Nephron (organoid): ENCODE results near the gene MECP2.

Experiments used
- H3K27ac Mint-ChIP-seq, 3 experiments: 2 replicates each; pipeline ENCODE4 v1.8.0; 2020; ENCODE audit warnings: mixed read lengths in 3 of 3, mild to moderate bottlenecking in 2 of 3, moderate library complexity in 1 of 3
- H3K27me3 Mint-ChIP-seq: 2 replicates; pipeline ENCODE4 v1.8.0; 2021; ENCODE audit warnings: low read depth, mild to moderate bottlenecking, moderate library complexity, mixed read lengths
- H3K36me3 Mint-ChIP-seq: 2 replicates; pipeline ENCODE4 v1.8.0; 2020; ENCODE audit warnings: low read depth, mixed read lengths
- H3K4me1 Mint-ChIP-seq: 2 replicates; pipeline ENCODE4 v1.8.0; 2020; ENCODE audit warnings: mixed read lengths
- H3K4me3 Mint-ChIP-seq, 3 experiments: 2 replicates each; pipeline ENCODE4 v1.8.0; 2020; ENCODE audit warnings: mild to moderate bottlenecking in 3 of 3, mixed read lengths in 3 of 3, moderate library complexity in 2 of 3
- H3K9me3 Mint-ChIP-seq: 2 replicates; pipeline ENCODE4 v1.8.0; 2020; ENCODE audit warnings: mixed read lengths
- TF ChIP-seq, protein P1 (sequence below), 3 experiments: fragments of 200-600 bp; sonication (generic); IDR thresholded peaks; one replicate each; pipeline ENCODE4 v1.5.0; 2021; ENCODE audit warnings: antibody characterized with exemption in 3 of 3; ENCODE audit not compliant: unreplicated experiment in 3 of 3

MECP2 gene

DNA sequence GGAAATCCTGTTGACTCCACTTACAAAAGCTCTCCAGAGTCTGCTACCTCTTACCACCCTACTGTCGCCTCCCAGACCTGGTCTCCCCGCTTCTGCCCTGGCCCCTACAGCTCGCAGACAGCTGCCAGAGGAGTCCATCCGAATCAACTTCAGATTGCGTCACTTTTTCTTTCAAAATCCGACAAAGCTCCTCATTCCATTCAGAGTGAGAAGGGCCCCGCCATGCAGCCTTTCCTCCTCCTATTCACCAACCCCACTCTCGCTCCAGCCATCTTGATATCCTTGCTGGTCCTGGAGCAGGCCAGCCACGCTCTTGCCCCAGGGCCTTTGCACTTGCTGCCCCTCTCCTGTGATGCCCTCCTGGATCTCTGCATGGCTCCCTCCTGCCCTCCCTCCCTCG, 41.3 kb upstream of the MECP2 start:
- H3K27ac Mint-ChIP-seq = no peak overlapping the region
- TF ChIP-seq, protein P1, sequence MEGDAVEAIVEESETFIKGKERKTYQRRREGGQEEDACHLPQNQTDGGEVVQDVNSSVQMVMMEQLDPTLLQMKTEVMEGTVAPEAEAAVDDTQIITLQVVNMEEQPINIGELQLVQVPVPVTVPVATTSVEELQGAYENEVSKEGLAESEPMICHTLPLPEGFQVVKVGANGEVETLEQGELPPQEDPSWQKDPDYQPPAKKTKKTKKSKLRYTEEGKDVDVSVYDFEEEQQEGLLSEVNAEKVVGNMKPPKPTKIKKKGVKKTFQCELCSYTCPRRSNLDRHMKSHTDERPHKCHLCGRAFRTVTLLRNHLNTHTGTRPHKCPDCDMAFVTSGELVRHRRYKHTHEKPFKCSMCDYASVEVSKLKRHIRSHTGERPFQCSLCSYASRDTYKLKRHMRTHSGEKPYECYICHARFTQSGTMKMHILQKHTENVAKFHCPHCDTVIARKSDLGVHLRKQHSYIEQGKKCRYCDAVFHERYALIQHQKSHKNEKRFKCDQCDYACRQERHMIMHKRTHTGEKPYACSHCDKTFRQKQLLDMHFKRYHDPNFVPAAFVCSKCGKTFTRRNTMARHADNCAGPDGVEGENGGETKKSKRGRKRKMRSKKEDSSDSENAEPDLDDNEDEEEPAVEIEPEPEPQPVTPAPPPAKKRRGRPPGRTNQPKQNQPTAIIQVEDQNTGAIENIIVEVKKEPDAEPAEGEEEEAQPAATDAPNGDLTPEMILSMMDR (IDR thresholded peaks at IDR 0.05; ENCODE audit: unreplicated experiment in 3 of 3) = no peak
- H3K9me3 Mint-ChIP-seq = peaks cover 22% of the 10 kb centered on the region
- H3K4me3 Mint-ChIP-seq = peak overlapping the region in 1 of 3 experiments; percentile 44
- H3K36me3 Mint-ChIP-seq = no peaks in the 10 kb centered on the region
- H3K27me3 Mint-ChIP-seq = peaks cover 14% of the 10 kb centered on the region
- H3K4me1 Mint-ChIP-seq = peaks cover 4% of the 10 kb centered on the region

DNA sequence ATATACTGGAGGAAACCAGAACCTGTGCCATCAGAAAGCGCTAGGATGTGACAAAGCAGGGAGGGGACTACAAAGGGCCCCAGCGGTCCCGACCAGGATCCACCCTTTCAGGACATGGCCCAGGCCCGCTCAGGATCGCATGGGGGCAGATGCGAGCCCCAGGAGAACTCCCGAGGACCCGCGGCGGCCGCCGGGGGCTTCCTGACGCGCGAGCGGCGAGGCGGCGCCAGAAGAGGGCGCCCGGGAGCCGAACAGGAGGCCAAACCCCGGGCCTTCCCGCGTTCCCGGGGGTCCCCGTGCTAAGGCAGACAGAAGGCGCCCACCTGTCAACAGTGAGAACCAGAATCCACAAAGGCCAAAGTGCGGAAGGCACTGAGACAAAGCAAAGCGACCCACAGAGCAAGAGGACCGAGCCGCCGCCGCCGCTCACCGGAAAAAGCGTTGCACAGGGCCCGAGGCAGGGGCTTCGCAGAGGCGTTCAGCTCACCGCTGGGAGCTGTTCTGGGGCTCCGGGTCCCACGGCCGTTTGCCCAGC, 39.2 kb upstream of the MECP2 start:
- Mint-ChIP-seq H3K36me3 (no peaks in the 10 kb centered on the region), H3K4me3 (peak overlapping the region; percentile 62 to 77 (median 75)), H3K9me3 (peaks cover 22% of the 10 kb centered on the region), H3K4me1 (peaks cover 4% of the 10 kb centered on the region), H3K27ac (no peak overlapping the region), H3K27me3 (peaks cover 6% of the 10 kb centered on the region)
- TF ChIP-seq, protein P1 (IDR thresholded peaks at IDR 0.05; ENCODE audit: unreplicated experiment in 3 of 3) = peak; percentile 66 to 72 (median 66)

DNA sequence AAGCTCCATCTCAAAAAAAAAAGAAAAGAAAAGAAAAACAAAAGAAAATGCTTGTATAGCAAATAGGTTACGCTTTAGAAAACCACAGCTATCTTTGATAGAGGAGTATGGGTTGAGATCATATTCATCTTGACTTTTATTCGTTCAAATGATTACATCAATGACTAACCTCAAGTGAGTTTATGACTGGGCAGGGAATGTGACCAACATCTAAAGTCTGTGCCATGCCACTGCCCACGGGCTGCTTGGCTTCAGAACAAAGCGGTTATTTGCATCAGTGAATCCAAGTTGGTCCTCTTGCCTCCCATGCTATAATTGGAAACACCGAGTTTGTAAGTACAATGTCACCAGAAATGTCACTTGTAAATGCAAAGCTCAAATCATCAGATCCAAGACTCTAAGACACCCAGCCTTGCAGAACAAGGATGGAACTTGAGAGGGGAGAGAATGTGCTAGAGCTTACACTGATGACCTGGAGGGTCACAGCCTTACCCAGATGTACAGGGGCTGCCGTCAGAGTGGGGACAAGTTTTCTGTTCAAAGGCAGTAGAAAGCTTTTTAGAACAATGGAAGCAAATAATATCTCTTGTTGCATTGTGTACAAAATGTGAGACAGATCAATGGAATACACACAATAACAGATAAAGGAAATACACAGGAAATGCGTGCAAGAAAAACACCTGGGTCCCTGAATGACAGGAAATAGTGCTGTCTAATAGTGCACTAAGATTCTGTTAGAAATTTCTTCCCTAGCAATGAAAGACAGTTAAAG, 38.1 kb upstream of the MECP2 start:
- peaks cover 22% of the 10 kb centered on the region for H3K9me3 Mint-ChIP-seq
- H3K36me3 Mint-ChIP-seq = no peaks in the 10 kb centered on the region
- H3K4me3 Mint-ChIP-seq = peak overlapping the region in 2 of 3 experiments; percentile 39 to 41
- H3K27ac Mint-ChIP-seq = no peak overlapping the region
- TF ChIP-seq, protein P1 (IDR thresholded peaks at IDR 0.05; ENCODE audit: unreplicated experiment in 3 of 3) = no peak
- H3K4me1 Mint-ChIP-seq = peaks cover 4% of the 10 kb centered on the region
- H3K27me3 Mint-ChIP-seq = peaks cover 6% of the 10 kb centered on the region

DNA sequence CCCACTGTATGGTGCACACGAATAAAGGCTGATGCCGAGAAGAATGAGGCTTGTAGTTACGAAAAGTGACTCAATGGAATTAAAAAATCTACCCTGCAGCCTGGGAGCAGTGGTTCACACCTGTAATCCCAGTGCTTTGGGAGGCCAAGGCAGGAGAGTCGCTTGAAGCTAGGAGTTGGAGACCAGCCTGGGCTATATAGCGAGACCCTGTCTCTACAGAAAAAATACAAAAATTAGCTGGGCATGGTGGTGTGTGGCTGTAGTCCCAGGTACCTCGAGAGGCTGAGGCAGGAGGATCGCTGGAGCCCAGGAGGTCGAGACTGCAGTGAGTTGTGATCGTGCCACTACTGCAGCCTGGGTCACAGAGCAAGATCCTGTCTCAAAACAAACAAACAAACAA, 34.8 kb upstream of the MECP2 start:
- TF ChIP-seq, protein P1 (IDR thresholded peaks at IDR 0.05; ENCODE audit: unreplicated experiment in 3 of 3) = no peak
- H3K4me3 Mint-ChIP-seq = no peak overlapping the region
- no peaks in the 10 kb centered on the region for H3K36me3 Mint-ChIP-seq
- H3K9me3 Mint-ChIP-seq = peaks cover 21% of the 10 kb centered on the region
- H3K27me3 Mint-ChIP-seq = no peaks in the 10 kb centered on the region
- H3K4me1 Mint-ChIP-seq = peaks cover 4% of the 10 kb centered on the region
- no peak overlapping the region for H3K27ac Mint-ChIP-seq

DNA sequence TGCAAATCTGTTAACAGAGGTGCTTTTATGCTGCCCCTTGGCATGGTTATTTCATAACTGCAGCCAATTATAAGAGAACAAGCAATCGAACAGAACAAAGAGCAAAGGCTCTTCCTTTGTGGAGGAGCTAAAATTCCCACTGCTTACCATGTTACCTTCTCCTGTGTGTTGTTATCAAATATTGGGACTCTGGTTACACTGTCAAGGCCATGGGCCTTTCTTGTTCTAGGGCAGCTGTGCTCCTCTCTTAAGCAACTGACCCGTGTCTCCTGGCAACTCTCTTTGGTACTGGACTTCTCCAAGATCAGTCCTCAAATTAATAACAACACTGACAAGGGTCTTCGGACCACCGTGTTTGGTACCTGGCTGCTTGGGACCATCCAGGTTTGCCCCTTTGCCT, 34.4 kb upstream of the MECP2 start:
- Mint-ChIP-seq H3K4me3 (no peak overlapping the region), H3K9me3 (peaks cover 21% of the 10 kb centered on the region), H3K27ac (no peak overlapping the region), H3K27me3 (no peaks in the 10 kb centered on the region), H3K4me1 (peaks cover 4% of the 10 kb centered on the region), H3K36me3 (no peaks in the 10 kb centered on the region)
- TF ChIP-seq, protein P1 (IDR thresholded peaks at IDR 0.05; ENCODE audit: unreplicated experiment in 3 of 3) = no peak

DNA sequence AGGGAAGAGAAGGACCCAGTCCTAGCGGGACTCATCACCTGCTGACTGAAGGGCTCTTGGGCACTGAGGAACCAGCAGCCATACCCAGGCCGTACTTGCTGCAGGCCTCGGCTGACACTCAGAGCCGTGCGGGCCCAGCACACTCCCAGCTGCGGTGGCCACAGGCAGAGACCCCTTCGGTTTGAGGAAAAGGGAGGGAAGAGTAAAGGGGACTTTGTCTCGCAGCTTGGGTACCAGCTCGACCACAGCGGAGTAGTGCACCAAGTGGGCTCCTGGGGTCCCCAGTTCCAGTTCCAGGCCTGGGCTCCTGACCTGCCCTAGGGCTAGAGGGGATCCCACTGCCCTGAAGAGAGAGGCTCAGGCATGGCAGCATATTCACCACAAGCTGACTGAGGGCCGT, 28.6 kb upstream of the MECP2 start:
- no peaks in the 10 kb centered on the region for H3K27me3 Mint-ChIP-seq
- no peaks in the 10 kb centered on the region for H3K36me3 Mint-ChIP-seq
- no peak overlapping the region for H3K27ac Mint-ChIP-seq
- TF ChIP-seq, protein P1 (IDR thresholded peaks at IDR 0.05; ENCODE audit: unreplicated experiment in 3 of 3) = no peak
- H3K4me1 Mint-ChIP-seq = peaks cover 6% of the 10 kb centered on the region
- peaks cover 9% of the 10 kb centered on the region for H3K9me3 Mint-ChIP-seq
- H3K4me3 Mint-ChIP-seq = no peak overlapping the region
